CD14-positive monocyte (primary cell): ENCODE results near the gene RELB. TPM values are rescaled to one million over a fixed set of nuclear protein-coding genes. Genes with fewer than 3 reads are reported as not detected.
A peak's percentile ranks its signal among the peaks of the same experiment; 100 is the strongest.

ENCODE experiments used
- DNase-seq, 3 donors: peaks; one replicate each; pipeline ENCODE4 v3.0.0-alpha.2; 2011 to 2022
- H2AFZ ChIP-seq: 2 replicates; pipeline ENCODE4 v1.6.0; 2012; ENCODE audit warnings: mild to moderate bottlenecking, low read depth, low read length, inconsistent platforms; ENCODE audit not compliant: insufficient read depth, poor library complexity, severe bottlenecking
- H3K27ac ChIP-seq, 2 donors: 1 replicate in 1 of 2; 2 replicates in 1 of 2; pipeline ENCODE4 v1.5.1; 2012 to 2013; ENCODE audit warnings: low read length in 2 of 2, control low read depth in 1 of 2, inconsistent platforms in 1 of 2, low read depth in 1 of 2, mild to moderate bottlenecking in 1 of 2
- H3K27me3 ChIP-seq, 2 donors: one replicate each; pipeline versions ENCODE4 v1.6.0 to v1.6.1; 2011 to 2013; ENCODE audit warnings: low read length in 2 of 2; ENCODE audit not compliant: control insufficient read depth in 2 of 2, insufficient read depth in 2 of 2
- H3K36me3 ChIP-seq, 2 donors: replicated peaks in 1 of 2; 1 replicate in 1 of 2; 2 replicates in 1 of 2; pipeline versions ENCODE4 v1.5.1 to v1.6.1; 2012 to 2013; ENCODE audit warnings: low read length in 2 of 2, control low read depth in 1 of 2, inconsistent platforms in 1 of 2, mild to moderate bottlenecking in 1 of 2; ENCODE audit not compliant: insufficient read depth in 2 of 2, control insufficient read depth in 1 of 2
- H3K4me1 ChIP-seq, 2 donors: 1 replicate in 1 of 2; 2 replicates in 1 of 2; pipeline versions ENCODE4 v1.5.1 to v1.6.1; 2012 to 2013; ENCODE audit warnings: low read length in 2 of 2, control low read depth in 1 of 2, inconsistent platforms in 1 of 2, mild to moderate bottlenecking in 1 of 2, moderate library complexity in 1 of 2; ENCODE audit not compliant: insufficient read depth in 2 of 2, control insufficient read depth in 1 of 2
- H3K4me2 ChIP-seq: replicated peaks from 2 replicates; pipeline ENCODE3; 2012; ENCODE audit warnings: low read length, moderate library complexity, mild to moderate bottlenecking; ENCODE audit not compliant: poor library complexity, severe bottlenecking; ENCODE audit errors: extremely low read depth
- H3K4me3 ChIP-seq, 3 experiments: fragments of 200-600 bp in 1 of 3; sonication (generic) in 1 of 3; replicated peaks in 1 of 3; 1 replicate in 2 of 3; 2 replicates in 1 of 3; pipeline ENCODE4 v1.5.1; 2011 to 2013; ENCODE audit warnings: low read length in 3 of 3, mild to moderate bottlenecking in 3 of 3, control low read depth in 2 of 3, low read depth in 2 of 3, inconsistent platforms in 1 of 3, moderate library complexity in 1 of 3
- H3K79me2 ChIP-seq: 2 replicates; pipeline ENCODE4 v1.6.0; 2012; ENCODE audit warnings: mild to moderate bottlenecking, control low read depth, inconsistent platforms, low read length, moderate library complexity; ENCODE audit not compliant: insufficient read depth
- H3K9ac ChIP-seq: 2 replicates; pipeline ENCODE4 v1.6.0; 2017; ENCODE audit warnings: low read length, mild to moderate bottlenecking; ENCODE audit not compliant: insufficient read depth, poor library complexity, severe bottlenecking
- H3K9me3 ChIP-seq, 2 donors: replicated peaks in 1 of 2; 1 replicate in 1 of 2; 2 replicates in 1 of 2; pipeline versions ENCODE4 v1.5.1 to v1.6.1; 2012 to 2013; ENCODE audit warnings: low read length in 2 of 2, control low read depth in 1 of 2; ENCODE audit not compliant: control insufficient read depth in 1 of 2, insufficient read depth in 1 of 2
- H4K20me1 ChIP-seq: 2 replicates; pipeline ENCODE4 v1.6.0; 2012; ENCODE audit warnings: mild to moderate bottlenecking, low read length, control low read depth, moderate library complexity; ENCODE audit not compliant: insufficient read depth
- H3K27ac Mint-ChIP-seq, 7 donors: one replicate each; pipeline ENCODE4 v1.8.0; 2020; ENCODE audit warnings: mild to moderate bottlenecking in 7 of 7, mixed read lengths in 7 of 7, moderate library complexity in 6 of 7, inconsistent platforms in 2 of 7
- H3K27me3 Mint-ChIP-seq, 3 donors: one replicate each; pipeline ENCODE4 v1.8.0; 2021 to 2022; ENCODE audit warnings: low read depth in 3 of 3, mild to moderate bottlenecking in 3 of 3, mixed read lengths in 3 of 3, moderate library complexity in 3 of 3, inconsistent platforms in 1 of 3
- H3K36me3 Mint-ChIP-seq, 2 donors: one replicate each; pipeline ENCODE4 v1.8.0; 2020; ENCODE audit warnings: mixed read lengths in 2 of 2, inconsistent platforms in 1 of 2, mild to moderate bottlenecking in 1 of 2
- H3K4me1 Mint-ChIP-seq: one replicate; pipeline ENCODE4 v1.8.0; 2020; ENCODE audit warnings: mild to moderate bottlenecking, mixed read lengths
- H3K4me3 Mint-ChIP-seq, 2 donors: one replicate each; pipeline ENCODE4 v1.8.0; 2020; ENCODE audit warnings: mild to moderate bottlenecking in 2 of 2, mixed read lengths in 2 of 2, moderate library complexity in 1 of 2
- H3K9me3 Mint-ChIP-seq, 7 donors: one replicate each; pipeline ENCODE4 v1.8.0; 2020 to 2022; ENCODE audit warnings: mixed read lengths in 7 of 7, mild to moderate bottlenecking in 6 of 7, moderate library complexity in 6 of 7, inconsistent platforms in 2 of 7
- WGBS: methylation state at CpG from one replicate; pipeline ENCODE4 v1.1.5; 2013; ENCODE audit warnings: missing lambda C conversion rate; ENCODE audit not compliant: insufficient coverage; 5-methylcytosine and 5-hydroxymethylcytosine counted together
- intact Hi-C, 2 donors: fragments of 100-400 bp; cut with micrococcal nuclease; formaldehyde crosslinking; loops; one replicate each; pipeline versions ENCODE4 v1.15.0 to v1.15.1; 2023
- polyA plus RNA-seq, 3 donors: library from polyadenylated mRNA; depleted of rRNA in 1 of 3; unstranded in 2 of 3; stranded (reverse) in 1 of 3; fragments of 300-500 nt in 2 of 3; fragments of >200 nt in 1 of 3; fragmentation: Illumina TruSeq in 2 of 3; gene quantifications; 1 replicate in 2 of 3; 2 replicates in 1 of 3; pipeline ENCODE4 v1.2.3, GENCODE V29; 2012 to 2021
- TF ChIP-seq, protein P1 (sequence below): fragments of 200-600 bp; IDR thresholded peaks from one replicate; pipeline ENCODE4 v1.8.0; 2022; ENCODE audit warnings: antibody characterized with exemption, mild to moderate bottlenecking

Gene RELB
- polyA plus RNA-seq, 3 donors = 32.3 to 35.0 (median 34.4) TPM

GRCh38 chr19:45021971-45022370 lies 20.7 kb downstream of the RELB start:
- no peak overlapping the region for H3K4me3 ChIP-seq
- Mint-ChIP-seq H3K4me3 (no peak overlapping the region), H3K36me3 (peaks cover 39 to 60% of the 10 kb centered on the region in 2 donors), H3K27me3 (peaks cover 0 to 1% (median 0%) of the 10 kb centered on the region in 3 donors), H3K4me1 (no peaks in the 10 kb centered on the region), H3K9me3 (peaks cover 0 to 3% (median 0%) of the 10 kb centered on the region in 7 donors), H3K27ac (no peak overlapping the region)
- no peaks in the 10 kb centered on the region for H3K79me2 ChIP-seq
- TF ChIP-seq, protein P1, sequence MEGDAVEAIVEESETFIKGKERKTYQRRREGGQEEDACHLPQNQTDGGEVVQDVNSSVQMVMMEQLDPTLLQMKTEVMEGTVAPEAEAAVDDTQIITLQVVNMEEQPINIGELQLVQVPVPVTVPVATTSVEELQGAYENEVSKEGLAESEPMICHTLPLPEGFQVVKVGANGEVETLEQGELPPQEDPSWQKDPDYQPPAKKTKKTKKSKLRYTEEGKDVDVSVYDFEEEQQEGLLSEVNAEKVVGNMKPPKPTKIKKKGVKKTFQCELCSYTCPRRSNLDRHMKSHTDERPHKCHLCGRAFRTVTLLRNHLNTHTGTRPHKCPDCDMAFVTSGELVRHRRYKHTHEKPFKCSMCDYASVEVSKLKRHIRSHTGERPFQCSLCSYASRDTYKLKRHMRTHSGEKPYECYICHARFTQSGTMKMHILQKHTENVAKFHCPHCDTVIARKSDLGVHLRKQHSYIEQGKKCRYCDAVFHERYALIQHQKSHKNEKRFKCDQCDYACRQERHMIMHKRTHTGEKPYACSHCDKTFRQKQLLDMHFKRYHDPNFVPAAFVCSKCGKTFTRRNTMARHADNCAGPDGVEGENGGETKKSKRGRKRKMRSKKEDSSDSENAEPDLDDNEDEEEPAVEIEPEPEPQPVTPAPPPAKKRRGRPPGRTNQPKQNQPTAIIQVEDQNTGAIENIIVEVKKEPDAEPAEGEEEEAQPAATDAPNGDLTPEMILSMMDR = no peak
- intact Hi-C loops = no loop called here
- no peak overlapping the region for H3K9ac ChIP-seq
- no peak overlapping the region for H2AFZ ChIP-seq
- DNase-seq = no peak
- no peaks in the 10 kb centered on the region for H3K9me3 ChIP-seq
- H3K4me1 ChIP-seq = no peaks in the 10 kb centered on the region
- peaks cover 12 to 60% of the 10 kb centered on the region in 2 donors for H3K36me3 ChIP-seq
- peaks cover 4% of the 10 kb centered on the region for H4K20me1 ChIP-seq
- no peaks in the 10 kb centered on the region for H3K27me3 ChIP-seq
- H3K4me2 ChIP-seq = no peak overlapping the region
- 99% methylated on average over 11 of the region's 14 CpGs for WGBS
- H3K27ac ChIP-seq = no peak overlapping the region

GRCh38 chr19:45023048-45023447 lies 21.8 kb downstream of the RELB start:
- WGBS = 100% methylated on average over 2 of the region's 4 CpGs
- Histone ChIP-seq H3K36me3 (peaks cover 15 to 70% of the 10 kb centered on the region in 2 donors), H3K4me1 (no peaks in the 10 kb centered on the region), H3K27ac (no peak overlapping the region), H3K4me2 (no peak overlapping the region), H2AFZ (no peak overlapping the region), H3K9ac (no peak overlapping the region), H4K20me1 (no peaks in the 10 kb centered on the region), H3K9me3 (no peaks in the 10 kb centered on the region), H3K79me2 (no peaks in the 10 kb centered on the region), H3K27me3 (no peaks in the 10 kb centered on the region), H3K4me3 (no peak overlapping the region)
- Mint-ChIP-seq H3K4me1 (no peaks in the 10 kb centered on the region), H3K9me3 (peaks cover 0 to 4% (median 0%) of the 10 kb centered on the region in 7 donors), H3K4me3 (no peak overlapping the region), H3K27me3 (peaks cover 0 to 1% (median 0%) of the 10 kb centered on the region in 3 donors), H3K36me3 (peaks cover 45 to 66% of the 10 kb centered on the region in 2 donors), H3K27ac (peak overlapping the region in 1 of 7 donors; percentile 5)
- TF ChIP-seq, protein P1 = no peak
- DNase-seq = no peak
- intact Hi-C loops = no loop called here
